Activated CD4-positive, alpha-beta T cell treated with anti-CD3 and anti-CD28 coated beads, Interleukin-2, amount 50 U/mL, for 24 hours (primary cell): ENCODE data around the gene SLC38A1.

Source experiments
- DNase-seq, 2 donors: peaks; one replicate each; pipeline ENCODE4 v3.0.0-alpha.2; 2020; ENCODE audit warnings: low read depth in 1 of 2, low spot score in 1 of 2

SLC38A1 gene

DNA sequence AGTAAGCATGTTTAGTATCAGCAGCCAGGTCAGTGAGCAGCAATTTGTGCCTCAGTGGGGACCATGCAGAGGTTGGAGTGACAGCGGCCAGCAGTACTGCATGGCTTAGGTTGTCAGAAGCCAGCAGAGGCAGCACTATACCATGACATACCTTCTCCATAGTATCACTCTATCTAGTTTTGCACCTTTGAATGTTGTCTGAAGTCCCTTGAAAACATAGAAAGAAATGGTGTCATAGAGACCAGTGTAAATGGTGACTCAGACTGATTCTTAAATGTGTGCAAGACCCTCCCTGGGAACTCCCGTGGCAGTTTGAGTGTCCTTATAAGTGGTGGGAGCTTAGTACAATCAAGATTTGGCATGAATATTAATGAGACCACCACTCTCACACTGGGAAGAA is 124.4 kb downstream of the SLC38A1 start:
- no peak for DNase-seq

DNA sequence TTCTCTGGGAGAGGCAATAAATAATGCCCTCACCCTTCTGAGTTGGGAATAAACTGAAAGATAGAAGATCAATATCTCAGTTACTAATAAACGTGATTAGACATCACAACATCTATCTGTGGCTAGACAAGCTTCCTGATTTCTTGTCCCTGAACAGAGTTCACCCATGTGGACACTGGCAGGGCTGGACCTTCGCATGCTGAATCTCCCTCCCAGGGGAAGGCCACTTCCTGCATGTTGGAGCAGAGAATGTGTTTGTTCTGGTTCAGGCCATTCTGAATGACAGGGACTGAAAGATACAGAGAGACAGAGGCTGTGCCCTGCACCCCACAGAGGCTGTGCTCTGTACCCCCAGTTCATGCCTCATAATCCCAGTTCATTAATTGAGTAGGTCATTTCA is 132.6 kb downstream of the SLC38A1 start:
- DNase-seq: no peak

DNA sequence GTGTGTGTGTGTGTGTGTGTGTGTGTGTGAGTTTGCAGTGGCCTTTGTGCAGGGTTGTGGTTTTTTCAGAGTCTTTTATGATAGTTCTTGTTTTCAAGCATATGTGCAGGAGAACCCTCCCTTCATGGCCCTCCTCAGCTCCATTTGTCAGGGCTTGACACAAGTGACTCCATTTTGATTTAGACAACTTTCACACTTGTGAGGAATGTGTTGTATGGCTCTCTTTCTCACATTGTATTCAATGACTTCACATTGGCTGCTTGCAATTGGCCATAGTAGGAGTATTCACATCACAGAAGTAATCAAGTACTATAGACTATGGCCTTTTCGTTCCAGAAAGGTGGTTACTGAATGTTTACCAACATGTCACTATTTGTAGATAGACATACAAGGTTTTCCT is 133.1 kb downstream of the SLC38A1 start:
- no peak for DNase-seq

DNA sequence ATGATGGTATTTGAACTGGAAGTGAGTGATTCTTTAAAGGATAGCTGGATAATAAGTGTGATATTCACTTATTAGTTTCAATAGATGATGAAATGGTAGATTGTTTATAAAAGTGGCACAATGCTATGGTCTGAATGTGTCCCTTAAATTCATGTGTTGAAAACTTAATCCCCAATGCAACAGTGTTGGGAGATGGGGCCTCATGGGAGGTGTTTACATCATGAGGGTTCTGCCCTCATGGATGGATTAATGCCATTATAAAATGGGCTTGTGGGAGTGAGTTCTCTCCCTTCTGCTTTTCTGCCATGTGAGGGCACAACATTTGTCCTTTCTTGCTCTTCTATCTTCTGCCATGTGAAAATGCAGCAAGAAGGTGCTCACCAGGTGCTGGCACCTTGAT is 134.0 kb downstream of the SLC38A1 start:
- DNase-seq: no peak

DNA sequence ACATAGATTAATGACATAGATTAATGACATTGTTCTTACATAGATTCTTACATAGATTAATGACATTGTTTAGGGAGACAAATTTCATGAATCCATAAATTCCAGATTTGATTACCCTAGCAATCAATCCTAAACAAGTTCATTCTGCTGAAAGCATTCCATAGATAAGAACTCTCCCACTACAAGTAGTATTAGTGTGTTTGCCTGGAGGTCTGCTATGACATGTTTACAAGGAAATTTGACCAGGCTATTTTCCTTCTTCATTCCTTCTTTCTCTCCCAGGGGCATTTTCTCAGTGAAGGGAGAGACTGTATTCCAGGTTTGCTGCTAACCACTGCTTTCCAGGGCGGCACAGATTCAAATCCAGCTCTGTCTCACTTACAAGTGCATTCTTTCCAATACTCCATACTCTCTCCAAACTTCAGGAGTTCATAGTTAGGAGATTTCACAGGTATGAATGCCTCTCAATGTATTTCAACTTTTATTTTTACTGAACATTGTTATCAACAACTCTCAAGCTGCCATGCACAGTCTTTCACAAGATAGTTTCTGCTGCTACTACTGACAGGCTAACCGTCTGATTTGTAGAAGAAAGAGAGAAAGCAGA is 134.5 kb downstream of the SLC38A1 start:
- no peak for DNase-seq

DNA sequence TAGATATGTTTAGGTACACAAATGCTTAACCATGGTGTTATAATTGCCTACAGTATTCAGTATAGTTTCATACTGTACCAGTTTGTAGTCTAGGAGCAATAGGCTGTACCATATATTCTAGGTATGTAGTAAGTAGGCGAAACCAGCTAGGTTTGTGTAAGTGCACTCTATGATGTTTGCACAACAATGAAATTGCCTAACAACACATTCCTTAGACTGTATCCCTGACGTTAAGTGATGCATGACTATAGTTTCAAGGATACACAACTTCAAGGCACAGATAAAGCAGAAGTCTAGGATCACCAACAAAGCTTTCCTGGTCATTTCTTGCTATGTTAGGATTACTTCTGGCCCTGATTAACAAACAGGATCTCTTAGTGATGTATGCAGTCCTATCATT is 135.1 kb downstream of the SLC38A1 start:
- no peak for DNase-seq
